ENCODE measurements around the gene SACM1L. TPM values are rescaled to one million over a fixed set of nuclear protein-coding genes. Genes with fewer than 3 reads are reported as not detected.

The SACM1L gene
- total and polyA plus RNA-seq, 5 donors: 17.0 to 32.0 (median 29.3) TPM

DNA sequence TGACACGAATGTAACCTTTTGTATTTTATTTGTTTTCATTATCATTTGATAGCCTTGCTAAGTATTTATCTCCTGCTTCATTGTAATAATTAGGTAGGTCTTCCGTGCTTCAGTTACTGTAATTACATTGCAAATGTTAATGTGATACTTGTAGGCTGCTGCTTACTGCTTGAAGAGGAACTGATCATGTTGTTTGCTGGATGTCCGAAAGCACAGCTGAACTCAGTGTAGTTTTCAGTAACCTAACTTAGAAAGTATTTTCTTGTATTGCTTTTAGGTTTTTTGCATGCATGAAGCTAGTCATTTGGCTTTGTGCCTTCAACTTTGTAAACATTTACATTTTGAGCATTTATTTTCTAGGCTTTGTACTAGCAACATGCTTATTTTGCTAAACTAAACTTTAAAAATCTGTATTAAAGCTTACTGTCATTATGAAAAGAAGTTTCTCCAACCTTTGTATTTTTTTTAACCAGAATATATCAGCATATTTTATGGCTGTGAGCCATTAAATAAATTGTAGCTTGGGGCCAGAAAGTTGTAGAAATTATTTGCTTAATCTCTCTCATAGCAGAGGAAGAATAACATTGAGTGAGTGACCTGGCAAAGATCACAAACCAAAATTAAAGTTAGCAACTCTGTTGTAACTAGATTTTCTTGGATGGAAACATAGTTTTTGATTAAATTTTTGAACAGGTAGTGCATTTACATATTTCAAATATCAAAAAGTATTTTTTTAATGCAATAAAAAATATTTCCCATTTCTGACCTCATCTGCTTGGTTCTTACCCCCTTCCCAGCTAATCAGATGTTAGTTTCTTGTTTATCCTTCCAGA lies 30.7 kb downstream of the SACM1L start:
- ATAC-seq: no peak
- Histone ChIP-seq H3K27ac (ENCODE audit: low read length) (no peak overlapping the region), H3K27me3 (ENCODE audit: control insufficient read depth, insufficient read depth) (no peaks in the 10 kb centered on the region), H3K4me3 (ENCODE audit: low read length) (no peak overlapping the region), H3K4me1 (ENCODE audit: control insufficient read depth, insufficient read depth, low read length) (no peaks in the 10 kb centered on the region), H3K9me3 (ENCODE audit: control insufficient read depth, low read length) (no peaks in the 10 kb centered on the region)
- intact Hi-C loops (cut with DNase I): no loop called here
- 60% methylated on average over 3 of the region's 3 CpGs for WGBS
- no peak for DNase-seq

DNA sequence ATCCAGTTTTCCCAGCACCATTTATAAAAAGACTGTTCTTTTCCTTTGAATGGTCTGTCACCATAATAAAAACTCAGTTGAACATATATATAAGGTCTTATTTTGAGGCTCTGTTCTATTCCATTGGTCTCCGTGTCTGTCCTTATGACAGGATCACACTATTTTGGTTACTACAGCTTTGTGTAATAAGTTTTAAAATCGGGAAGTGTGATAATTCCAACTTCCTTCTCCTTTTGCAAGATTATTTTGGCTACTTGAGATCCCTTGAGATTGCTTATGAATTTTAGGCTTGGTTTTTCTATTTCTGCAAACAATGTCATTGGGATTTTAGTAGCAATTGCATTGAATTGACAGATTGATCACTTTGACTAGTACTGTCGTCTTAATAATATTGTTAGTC lies 35.7 kb downstream of the SACM1L start:
- WGBS: 69% methylated on average over 3 of the region's 3 CpGs

DNA sequence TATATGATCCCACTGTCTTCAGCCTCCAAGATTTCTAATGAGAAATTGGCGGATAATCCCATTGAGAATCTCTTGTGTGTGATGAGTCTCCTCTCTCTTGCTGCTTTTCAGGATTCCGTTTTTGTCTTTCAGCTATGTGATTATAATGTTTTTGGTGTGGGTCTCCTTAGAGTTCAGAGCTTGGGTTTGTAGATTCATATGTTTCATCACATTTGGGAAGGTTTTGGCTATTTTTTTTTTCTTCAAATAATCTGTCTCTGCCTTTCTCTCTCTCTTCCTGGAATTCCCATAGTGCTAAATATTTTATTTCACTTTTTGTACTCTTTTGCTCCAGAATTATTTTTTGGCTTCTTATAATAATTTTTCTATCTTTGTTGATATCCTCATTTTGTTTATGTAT lies 40.4 kb downstream of the SACM1L start:
- no peak for ATAC-seq
- Histone ChIP-seq H3K9me3 (ENCODE audit: control insufficient read depth, low read length) (no peaks in the 10 kb centered on the region), H3K4me1 (ENCODE audit: control insufficient read depth, insufficient read depth, low read length) (no peaks in the 10 kb centered on the region), H3K27me3 (ENCODE audit: control insufficient read depth, insufficient read depth) (no peaks in the 10 kb centered on the region), H3K27ac (ENCODE audit: low read length) (no peak overlapping the region), H3K4me3 (ENCODE audit: low read length) (no peak overlapping the region)
- intact Hi-C loops (cut with DNase I): no loop called here
- WGBS: 97% methylated on average over 2 of the region's 2 CpGs
- DNase-seq: no peak

More for the DNA sequence above, 35.7 kb downstream of the SACM1L start:
- H3K4me1 ChIP-seq (ENCODE audit: control insufficient read depth, insufficient read depth, low read length): no peaks in the 10 kb centered on the region
- H3K4me3 ChIP-seq (ENCODE audit: low read length): no peak overlapping the region
- intact Hi-C loops (cut with DNase I): no loop called here
- no peaks in the 10 kb centered on the region for H3K27me3 ChIP-seq (ENCODE audit: control insufficient read depth, insufficient read depth)
- no peak overlapping the region for H3K27ac ChIP-seq (ENCODE audit: low read length)
- DNase-seq (no peak), ATAC-seq (no peak)
- no peaks in the 10 kb centered on the region for H3K9me3 ChIP-seq (ENCODE audit: control insufficient read depth, low read length)

DNA sequence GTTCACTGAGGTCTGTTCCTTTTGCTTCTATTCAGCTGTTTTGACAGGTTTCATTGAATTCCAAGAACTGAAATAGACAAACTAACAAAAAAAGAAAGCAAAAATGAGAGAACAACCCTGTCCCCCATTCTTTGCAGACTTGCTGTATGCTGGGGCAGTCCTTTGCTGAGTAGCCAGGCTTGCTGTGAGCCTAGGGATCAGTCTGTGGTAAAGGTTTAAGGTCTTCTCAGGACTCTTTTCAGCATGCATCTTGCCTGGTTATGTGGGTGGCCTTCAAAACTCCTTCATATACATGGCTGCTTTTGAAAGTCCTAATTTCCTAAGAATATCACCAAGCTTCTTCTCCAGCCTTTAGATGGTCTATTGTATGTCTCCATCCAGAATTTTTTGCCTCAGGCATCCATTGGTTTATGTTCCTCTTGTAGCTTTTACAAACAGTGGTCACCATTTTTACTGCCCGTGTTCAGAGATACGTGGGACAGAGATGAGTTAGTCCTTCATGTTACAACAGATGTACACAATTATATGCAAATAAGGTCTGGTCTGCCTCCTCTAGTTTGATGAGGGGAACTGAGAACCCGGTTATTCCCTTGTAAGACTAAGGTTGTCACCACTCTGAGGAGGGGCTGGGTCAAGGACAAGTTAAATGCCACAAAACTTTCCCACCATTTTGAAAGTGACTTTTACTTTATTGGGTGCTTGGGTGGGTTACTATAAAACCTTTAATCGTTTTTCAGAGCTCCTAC lies 41.4 kb downstream of the SACM1L start:
- Histone ChIP-seq H3K27me3 (ENCODE audit: control insufficient read depth, insufficient read depth) (no peaks in the 10 kb centered on the region), H3K4me3 (ENCODE audit: low read length) (no peak overlapping the region), H3K9me3 (ENCODE audit: control insufficient read depth, low read length) (no peaks in the 10 kb centered on the region), H3K27ac (ENCODE audit: low read length) (no peak overlapping the region), H3K4me1 (ENCODE audit: control insufficient read depth, insufficient read depth, low read length) (no peaks in the 10 kb centered on the region)
- DNase-seq: no peak
- 94% methylated on average over 4 of the region's 4 CpGs for WGBS
- no peak for ATAC-seq
- intact Hi-C loops (cut with DNase I): no loop called here

DNA sequence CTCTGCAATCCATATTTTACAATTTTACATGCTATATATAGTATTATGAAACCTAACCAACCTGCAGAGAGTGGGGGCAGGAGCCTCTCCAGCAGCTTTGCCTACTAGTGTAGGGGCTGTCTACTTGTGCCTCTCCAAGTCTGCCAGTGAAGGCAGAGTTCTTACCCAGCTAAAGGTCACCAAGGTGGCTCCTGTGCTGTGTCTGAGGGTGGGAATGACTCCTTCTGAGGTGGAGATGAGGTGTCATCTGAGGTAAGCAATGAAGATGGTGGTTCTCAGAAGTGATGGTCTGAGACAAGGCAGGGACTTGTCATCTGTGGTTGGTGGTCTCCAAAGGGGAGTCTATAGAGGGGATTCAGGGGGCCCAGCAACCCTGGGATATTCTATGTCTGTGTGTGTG lies 47.5 kb downstream of the SACM1L start:
- no peaks in the 10 kb centered on the region for H3K4me1 ChIP-seq (ENCODE audit: control insufficient read depth, insufficient read depth, low read length)
- no peaks in the 10 kb centered on the region for H3K9me3 ChIP-seq (ENCODE audit: control insufficient read depth, low read length)
- H3K4me3 ChIP-seq (ENCODE audit: low read length): no peak overlapping the region
- ATAC-seq: no peak
- H3K27ac ChIP-seq (ENCODE audit: low read length): no peak overlapping the region
- no peak for DNase-seq
- H3K27me3 ChIP-seq (ENCODE audit: control insufficient read depth, insufficient read depth): no peaks in the 10 kb centered on the region
- intact Hi-C loops (cut with DNase I): no loop called here

DNA sequence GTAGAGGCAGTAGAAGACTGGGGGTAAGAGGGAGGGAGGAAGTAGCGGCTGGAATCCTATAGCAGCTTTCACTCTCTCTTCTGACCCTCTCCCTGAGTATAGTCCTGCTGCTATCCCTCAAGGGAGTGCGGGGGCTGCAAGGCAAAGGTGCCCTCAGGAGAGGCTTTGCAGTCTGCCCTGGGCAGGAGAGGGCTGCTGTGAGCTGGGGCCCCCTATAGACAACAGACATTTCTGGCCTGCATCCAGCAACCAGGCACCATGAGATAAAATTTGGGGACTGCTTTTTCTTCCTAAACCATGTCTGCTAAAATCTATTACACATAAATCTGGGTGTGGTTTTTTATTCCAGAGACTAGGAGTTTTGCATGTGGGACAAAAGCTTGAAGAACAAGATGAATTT lies 48.0 kb downstream of the SACM1L start:
- DNase-seq (no peak), ATAC-seq (no peak)
- Histone ChIP-seq H3K27ac (ENCODE audit: low read length) (no peak overlapping the region), H3K4me3 (ENCODE audit: low read length) (no peak overlapping the region), H3K9me3 (ENCODE audit: control insufficient read depth, low read length) (no peaks in the 10 kb centered on the region), H3K4me1 (ENCODE audit: control insufficient read depth, insufficient read depth, low read length) (no peaks in the 10 kb centered on the region), H3K27me3 (ENCODE audit: control insufficient read depth, insufficient read depth) (no peaks in the 10 kb centered on the region)
- intact Hi-C loops (cut with DNase I): no loop called here
- WGBS: 92% methylated on average over 2 of the region's 2 CpGs

DNA sequence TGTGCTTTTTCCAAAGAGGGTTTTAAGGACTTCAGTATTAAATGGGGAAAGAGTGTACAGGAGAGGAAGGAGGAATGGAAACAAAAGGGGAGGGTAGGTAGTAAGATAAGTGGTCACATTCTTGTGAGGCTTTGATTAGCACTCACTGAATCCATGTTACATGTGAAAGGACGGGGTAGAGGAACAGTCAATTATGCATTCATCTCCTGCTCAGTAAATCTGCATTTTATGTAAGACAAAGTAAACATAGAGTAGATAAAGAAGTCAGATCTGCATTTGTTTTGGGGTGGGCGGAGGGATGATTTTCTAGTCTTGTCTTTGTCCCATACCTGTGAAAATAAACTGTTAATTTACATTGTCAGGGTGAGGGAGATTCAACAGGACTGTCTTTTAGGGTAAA lies 50.8 kb downstream of the SACM1L start:
- H3K27me3 ChIP-seq (ENCODE audit: control insufficient read depth, insufficient read depth): no peaks in the 10 kb centered on the region
- ATAC-seq (no peak), DNase-seq (no peak)
- intact Hi-C loops (cut with DNase I): no loop called here
- 91% methylated on average over 2 of the region's 2 CpGs for WGBS
- no peak overlapping the region for H3K4me3 ChIP-seq (ENCODE audit: low read length)
- H3K27ac ChIP-seq (ENCODE audit: low read length): no peak overlapping the region
- no peaks in the 10 kb centered on the region for H3K9me3 ChIP-seq (ENCODE audit: control insufficient read depth, low read length)
- H3K4me1 ChIP-seq (ENCODE audit: control insufficient read depth, insufficient read depth, low read length): no peaks in the 10 kb centered on the region

DNA sequence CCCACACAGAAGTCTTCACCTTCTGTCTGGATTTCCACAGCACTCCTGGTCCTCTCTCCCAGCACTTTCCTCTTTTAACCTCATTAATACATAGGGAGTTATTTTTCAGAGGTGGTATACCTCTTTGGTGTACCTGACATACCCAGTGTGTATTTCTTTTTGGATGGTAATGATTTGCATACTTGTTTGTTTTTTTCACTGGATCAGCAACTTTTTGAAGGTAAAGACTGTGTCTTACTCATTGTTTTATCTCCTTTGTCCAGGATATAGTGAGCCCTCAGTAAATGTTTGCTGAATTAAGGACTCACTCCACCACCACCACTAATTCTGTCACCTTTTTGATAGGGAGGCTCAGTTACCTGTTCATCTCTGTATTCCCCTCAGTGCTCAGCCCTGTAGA lies 52.1 kb downstream of the SACM1L start:
- no peaks in the 10 kb centered on the region for H3K4me1 ChIP-seq (ENCODE audit: control insufficient read depth, insufficient read depth, low read length)
- H3K27me3 ChIP-seq (ENCODE audit: control insufficient read depth, insufficient read depth): no peaks in the 10 kb centered on the region
- intact Hi-C loops (cut with DNase I): no loop called here
- H3K9me3 ChIP-seq (ENCODE audit: control insufficient read depth, low read length): no peaks in the 10 kb centered on the region
- no peak overlapping the region for H3K4me3 ChIP-seq (ENCODE audit: low read length)
- ATAC-seq (no peak), DNase-seq (no peak)
- no peak overlapping the region for H3K27ac ChIP-seq (ENCODE audit: low read length)

DNA sequence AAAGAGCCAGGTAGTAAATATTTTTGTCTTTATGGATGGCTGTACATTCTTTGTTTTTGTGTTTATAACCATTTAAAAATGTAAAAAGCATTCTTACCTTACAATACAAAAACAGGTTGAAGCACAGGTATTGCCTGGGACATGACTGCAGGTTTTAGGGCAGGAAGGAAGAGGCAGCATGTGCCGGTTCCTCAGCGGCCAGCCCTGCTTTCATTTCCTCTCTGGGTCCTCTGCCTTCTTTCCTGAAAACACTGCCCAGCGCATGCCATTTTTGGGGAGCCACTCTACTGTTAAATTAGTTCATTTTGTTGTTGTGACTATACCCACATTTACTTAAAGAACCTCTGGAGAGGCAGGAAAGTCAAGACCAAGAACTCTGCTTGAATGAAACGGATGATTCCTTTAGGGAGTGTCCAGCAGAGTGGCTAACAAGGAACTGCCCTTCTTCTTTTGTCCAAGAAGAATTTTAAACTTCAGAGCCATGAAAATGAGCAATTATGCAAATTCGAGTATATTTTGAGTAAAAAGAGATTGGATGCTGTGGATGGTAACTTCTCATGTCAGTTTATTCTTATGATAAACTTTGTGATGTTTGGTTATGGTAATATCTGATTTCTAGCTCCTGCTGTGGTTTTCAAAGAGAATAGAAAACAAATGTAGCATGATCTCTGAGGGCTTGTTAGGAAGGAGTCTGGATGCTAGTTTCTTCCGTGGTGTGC lies 52.7 kb downstream of the SACM1L start:
- intact Hi-C loops (cut with DNase I): no loop called here
- no peak overlapping the region for H3K4me3 ChIP-seq (ENCODE audit: low read length)
- H3K27me3 ChIP-seq (ENCODE audit: control insufficient read depth, insufficient read depth): no peaks in the 10 kb centered on the region
- 73% methylated on average over 6 of the region's 6 CpGs for WGBS
- H3K9me3 ChIP-seq (ENCODE audit: control insufficient read depth, low read length): no peaks in the 10 kb centered on the region
- no peaks in the 10 kb centered on the region for H3K4me1 ChIP-seq (ENCODE audit: control insufficient read depth, insufficient read depth, low read length)
- DNase-seq (no peak), ATAC-seq (no peak)
- no peak overlapping the region for H3K27ac ChIP-seq (ENCODE audit: low read length)

DNA sequence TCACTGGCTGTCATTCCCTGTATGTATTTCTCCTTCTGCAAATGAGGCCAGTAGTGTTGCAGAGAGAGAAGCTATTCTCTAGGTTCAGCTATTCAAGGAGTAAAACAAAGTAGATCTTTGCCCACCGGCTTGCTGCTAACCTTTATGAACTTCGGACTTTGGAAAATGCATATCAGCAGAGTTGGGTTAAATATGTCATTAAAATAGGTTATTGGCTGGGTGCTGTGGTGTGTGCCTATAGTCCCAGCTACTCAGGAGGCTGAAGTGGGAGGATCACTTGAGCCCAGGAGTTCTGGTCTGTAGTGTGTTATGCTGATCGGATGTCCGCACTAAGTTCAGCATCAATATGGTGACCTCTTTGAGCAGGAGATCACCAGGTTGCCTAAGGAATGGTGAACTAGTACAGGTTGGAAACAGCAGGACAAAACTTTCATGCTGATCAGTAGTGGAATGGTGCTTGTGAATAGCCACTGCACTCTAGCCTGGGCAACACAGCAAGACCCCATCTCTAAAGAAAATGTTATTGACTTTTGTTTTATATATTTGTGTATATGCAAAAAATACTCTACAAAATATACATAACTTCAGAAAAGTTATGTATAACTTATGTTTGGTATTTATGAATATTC lies 53.4 kb downstream of the SACM1L start:
- no peaks in the 10 kb centered on the region for H3K4me1 ChIP-seq (ENCODE audit: control insufficient read depth, insufficient read depth, low read length)
- no peak overlapping the region for H3K27ac ChIP-seq (ENCODE audit: low read length)
- 93% methylated on average over 4 of the region's 4 CpGs for WGBS
- ATAC-seq (no peak), DNase-seq (no peak)
- H3K9me3 ChIP-seq (ENCODE audit: control insufficient read depth, low read length): no peaks in the 10 kb centered on the region
- H3K27me3 ChIP-seq (ENCODE audit: control insufficient read depth, insufficient read depth): no peaks in the 10 kb centered on the region
- no peak overlapping the region for H3K4me3 ChIP-seq (ENCODE audit: low read length)
- intact Hi-C loops (cut with DNase I): no loop called here

Measured in right cardiac atrium (tissue), 5 donors.